HG02840 (cell line): ENCODE measurements around the gene ATL1.

Source experiments
- ATAC-seq: cut with Tn5 transposase; IDR thresholded peaks from one replicate; pipeline ENCODE4 v1.9.1; 2021; ENCODE audit warnings: mild to moderate bottlenecking, moderate library complexity, moderate number of reproducible peaks; ENCODE audit not compliant: unreplicated experiment, low FRiP score

The ATL1 gene

DNA sequence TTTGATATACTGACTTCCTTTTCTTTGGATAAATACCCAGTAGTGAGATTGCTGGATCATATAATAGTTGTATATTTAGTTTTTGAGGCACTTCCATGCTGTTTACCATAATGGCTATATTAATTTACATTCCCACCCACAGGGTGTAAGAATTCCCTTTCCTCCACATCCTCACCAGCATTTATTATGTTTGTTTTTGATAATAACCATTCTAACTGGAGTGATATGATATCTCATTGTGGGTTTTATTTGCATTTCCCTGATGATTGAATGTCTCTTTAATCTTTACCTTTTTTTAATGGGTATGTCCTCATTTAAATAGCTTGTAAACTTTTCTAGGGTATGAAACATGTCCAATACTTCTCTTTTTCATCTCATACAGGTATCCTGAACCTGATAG is 119.7 kb downstream of the ATL1 start:
- ATAC-seq = no peak
